GM12801 (cell line): ENCODE data around the gene AMOT.

Experiments used
- TF ChIP-seq, protein P1 (sequence below): IDR thresholded peaks from one replicate; pipeline ENCODE4 v1.5.1; 2011; ENCODE audit warnings: control low read depth; ENCODE audit not compliant: insufficient read length; ENCODE audit errors: extremely low read depth

The AMOT gene

DNA sequence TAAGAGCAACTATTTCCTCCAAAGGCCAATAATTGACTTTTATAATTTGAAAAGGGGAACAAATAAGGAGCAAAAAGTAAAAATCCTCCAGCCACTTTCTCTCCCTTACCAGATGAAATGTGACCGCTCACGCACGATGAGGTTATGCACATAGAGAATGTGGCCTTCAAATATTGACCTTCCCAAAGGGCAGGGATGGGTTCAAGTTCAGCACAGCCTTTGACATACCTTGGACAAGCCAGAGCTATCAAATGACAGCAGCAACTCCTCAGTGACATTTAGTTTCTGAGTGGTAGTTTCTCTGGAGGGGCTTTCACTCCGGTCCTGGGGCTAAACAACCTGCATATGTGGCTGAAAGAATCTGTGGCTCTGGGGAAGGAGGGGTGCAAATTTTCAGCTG lies 50.7 kb downstream of the AMOT start:
- TF ChIP-seq, protein P1, sequence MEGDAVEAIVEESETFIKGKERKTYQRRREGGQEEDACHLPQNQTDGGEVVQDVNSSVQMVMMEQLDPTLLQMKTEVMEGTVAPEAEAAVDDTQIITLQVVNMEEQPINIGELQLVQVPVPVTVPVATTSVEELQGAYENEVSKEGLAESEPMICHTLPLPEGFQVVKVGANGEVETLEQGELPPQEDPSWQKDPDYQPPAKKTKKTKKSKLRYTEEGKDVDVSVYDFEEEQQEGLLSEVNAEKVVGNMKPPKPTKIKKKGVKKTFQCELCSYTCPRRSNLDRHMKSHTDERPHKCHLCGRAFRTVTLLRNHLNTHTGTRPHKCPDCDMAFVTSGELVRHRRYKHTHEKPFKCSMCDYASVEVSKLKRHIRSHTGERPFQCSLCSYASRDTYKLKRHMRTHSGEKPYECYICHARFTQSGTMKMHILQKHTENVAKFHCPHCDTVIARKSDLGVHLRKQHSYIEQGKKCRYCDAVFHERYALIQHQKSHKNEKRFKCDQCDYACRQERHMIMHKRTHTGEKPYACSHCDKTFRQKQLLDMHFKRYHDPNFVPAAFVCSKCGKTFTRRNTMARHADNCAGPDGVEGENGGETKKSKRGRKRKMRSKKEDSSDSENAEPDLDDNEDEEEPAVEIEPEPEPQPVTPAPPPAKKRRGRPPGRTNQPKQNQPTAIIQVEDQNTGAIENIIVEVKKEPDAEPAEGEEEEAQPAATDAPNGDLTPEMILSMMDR = no peak

GRCh38 chrX:112786076-112786475 lies 54.6 kb downstream of the AMOT start:
- TF ChIP-seq, protein P1 = no peak

GRCh38 chrX:112785344-112785743 lies 55.3 kb downstream of the AMOT start:
- TF ChIP-seq, protein P1 = no peak

DNA sequence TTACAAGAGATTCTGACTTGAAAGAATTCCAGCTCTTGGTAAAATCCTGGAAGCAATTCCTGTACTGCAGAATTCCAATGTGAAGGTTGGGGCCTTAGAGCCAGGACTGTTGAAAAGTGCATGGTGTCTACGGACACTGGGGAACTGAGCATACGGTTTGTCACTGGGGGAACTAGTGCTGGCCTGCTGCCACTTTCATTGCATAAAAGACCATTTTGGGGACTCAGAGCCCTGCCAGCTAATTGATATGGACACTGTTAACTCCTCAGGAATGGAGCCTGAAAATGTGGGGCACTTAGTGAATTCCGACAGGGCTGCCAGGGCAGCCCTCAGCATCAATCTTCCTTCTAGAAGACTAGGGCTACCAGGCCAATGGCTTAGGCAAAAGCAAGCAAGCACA lies 55.9 kb downstream of the AMOT start:
- TF ChIP-seq, protein P1 = no peak

DNA sequence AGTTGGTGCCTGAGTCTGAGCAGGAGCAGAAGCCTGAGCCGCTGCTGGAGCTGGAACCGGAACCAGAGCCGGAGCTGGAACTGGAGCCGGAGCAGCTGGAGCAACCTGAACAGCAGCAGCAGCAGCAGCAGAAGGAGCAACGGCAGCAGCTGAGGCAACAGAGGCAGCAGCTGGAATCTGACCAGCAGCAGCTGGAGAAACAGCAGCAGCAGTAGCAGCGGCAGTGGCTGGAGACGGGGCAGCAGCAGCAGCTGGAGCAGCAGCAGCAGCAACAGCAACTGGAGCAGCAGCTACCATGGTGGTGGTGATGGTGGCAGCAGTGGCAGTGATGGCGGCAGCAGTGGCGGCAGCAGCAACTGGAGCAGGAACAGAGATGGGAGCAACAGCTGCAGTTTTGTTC lies 61.5 kb downstream of the AMOT start:
- TF ChIP-seq, protein P1 = no peak

- TF ChIP-seq, protein P1 = no peak
Measured at GRCh38 chrX:112774651-112775293, 65.9 kb downstream of the AMOT start.

DNA sequence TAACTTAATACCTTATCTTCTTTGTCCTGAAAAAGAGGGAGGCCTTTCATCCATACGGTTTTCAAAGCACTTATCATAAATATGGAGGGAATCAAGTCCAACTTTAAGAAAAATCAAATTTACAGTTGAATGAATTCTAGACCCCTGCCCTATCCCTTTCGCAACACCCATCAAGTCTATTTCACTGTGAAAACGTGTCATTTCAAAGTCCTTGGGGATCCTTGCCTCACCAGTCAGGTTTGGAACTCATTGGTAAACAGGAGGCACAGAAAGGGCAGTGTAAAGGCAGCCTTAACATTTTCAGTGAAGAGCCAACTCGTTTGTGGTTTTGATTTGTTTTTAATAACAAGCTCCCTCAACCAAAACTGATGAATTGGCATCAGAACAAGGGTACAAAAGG lies 66.5 kb downstream of the AMOT start:
- TF ChIP-seq, protein P1 = no peak
